Activated CD8-positive, alpha-beta T cell treated with anti-CD3 and anti-CD28 coated beads for 36 hours (primary cell): ENCODE measurements around the gene KDM2A. TPM values are rescaled to one million over a fixed set of nuclear protein-coding genes. Genes with fewer than 3 reads are reported as not detected.

ENCODE experiments used
- ATAC-seq: fragments of 200-7000 bp; cut with Tn5 transposase; one replicate; pipeline ENCODE4 v1.10.0; 2021; ENCODE audit warnings: mild to moderate bottlenecking, moderate library complexity
- CTCF ChIA-PET: fragments of 350-600 bp; sonication (Branson Sonifier 250); formaldehyde crosslinking; loops from one replicate; lab custom pipeline; 2021; ENCODE audit warnings: antibody characterized with exemption; lab: Charles Lee
- POLR2A ChIA-PET: fragments of 350-600 bp; sonication (Branson Sonifier 250); formaldehyde crosslinking; loops from one replicate; lab custom pipeline; 2021; ENCODE audit warnings: antibody characterized with exemption; lab: Charles Lee
- DNase-seq: peaks from one replicate; pipeline ENCODE4 v3.0.0-alpha.2; 2020
- H3K27ac Mint-ChIP-seq: one replicate; pipeline ENCODE4 v1.8.0; 2021; ENCODE audit warnings: mild to moderate bottlenecking, mixed read lengths
- H3K27me3 Mint-ChIP-seq: one replicate; pipeline ENCODE4 v1.8.0; 2021; ENCODE audit warnings: mixed read lengths
- H3K36me3 Mint-ChIP-seq: one replicate; pipeline ENCODE4 v1.8.0; 2021; ENCODE audit warnings: low read depth, mixed read lengths
- H3K4me1 Mint-ChIP-seq: one replicate; pipeline ENCODE4 v1.8.0; 2021; ENCODE audit warnings: low read depth, mixed read lengths
- H3K4me3 Mint-ChIP-seq: one replicate; pipeline ENCODE4 v1.8.0; 2021; ENCODE audit warnings: mild to moderate bottlenecking, moderate library complexity, mixed read lengths
- H3K9me3 Mint-ChIP-seq: one replicate; pipeline ENCODE4 v1.8.0; 2021; ENCODE audit warnings: mixed read lengths
- CTCF ChIP-seq: fragments of 200-600 bp; IDR thresholded peaks from one replicate; pipeline ENCODE4 v1.8.0; 2022; ENCODE audit warnings: antibody characterized with exemption, mild to moderate bottlenecking
- intact Hi-C: fragments of 100-400 bp; cut with micrococcal nuclease; formaldehyde crosslinking; loops from one replicate; pipeline ENCODE4 v1.10.0; 2022
- total RNA-seq, 2 experiments: library from RNA; stranded (reverse); gene quantifications; one replicate each; pipeline ENCODE4 v1.2.3, GENCODE V29; 2021

Gene KDM2A
- total RNA-seq, 2 experiments from 2014 or later, result 79.6 to 88.1 TPM

DNA sequence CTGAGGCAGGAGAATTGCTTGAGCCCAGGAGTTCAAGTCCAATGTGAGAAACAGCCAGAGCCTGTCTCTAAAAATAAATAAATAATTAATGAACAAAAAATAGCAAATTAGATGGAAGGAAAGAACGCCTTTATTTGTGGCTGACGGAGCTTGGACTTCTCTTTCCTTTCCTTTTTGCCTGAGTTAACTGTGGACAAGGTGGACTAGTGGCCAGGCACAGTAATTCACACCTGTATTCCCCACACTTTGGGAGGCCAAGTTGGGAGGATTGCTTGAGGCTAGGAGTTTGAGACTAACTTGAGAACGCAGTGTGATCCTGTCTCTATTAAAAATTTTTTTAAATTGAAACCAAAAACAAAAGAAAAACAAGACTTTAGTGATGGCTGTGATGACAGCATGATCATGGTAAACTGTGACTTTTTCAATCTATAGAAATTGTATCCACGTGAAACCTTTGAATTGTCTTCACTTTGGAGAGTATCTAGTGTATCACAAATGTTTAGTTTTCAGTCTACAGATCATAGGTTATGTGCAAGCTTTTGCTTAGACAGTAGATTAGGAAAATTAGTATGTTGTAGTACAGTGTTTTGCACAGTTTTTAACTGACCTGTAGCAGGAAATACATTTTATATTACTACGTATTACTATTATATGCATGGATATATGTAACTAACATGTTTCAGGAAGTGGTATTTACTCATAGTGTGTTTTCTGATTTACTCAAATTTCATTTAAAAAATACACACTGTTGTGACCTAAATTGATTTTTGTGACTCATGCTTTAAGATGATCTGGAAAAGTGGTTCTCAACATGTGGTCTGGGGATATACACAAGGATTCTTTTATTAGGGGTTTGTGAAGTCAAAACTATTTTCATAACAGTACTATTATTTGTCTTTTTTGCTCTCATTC is 42.1 kb downstream of the KDM2A start:
- DNase-seq, result no peak
- Mint-ChIP-seq H3K27ac (peak overlapping the region; percentile 70), H3K27me3 (no peaks in the 10 kb centered on the region), H3K4me3 (no peak overlapping the region), H3K9me3 (no peaks in the 10 kb centered on the region), H3K4me1 (peaks cover 36% of the 10 kb centered on the region), H3K36me3 (peaks cover 9% of the 10 kb centered on the region)
- no peak for TF ChIP-seq CTCF
- intact Hi-C loops, result no loop called here
- ChIA-PET CTCF (interaction anchor here (1.0 to 1.4 kb wide), 2 partner anchors 66 to 79 kb away, joined by 3 to 6 read pairs; no protein-coding TSS in a partner anchor), POLR2A (no interaction called here)
- peak; percentile 68 for ATAC-seq

GRCh38 chr11:67163006-67163405 is 43.9 kb downstream of the KDM2A start:
- Mint-ChIP-seq H3K36me3 (peaks cover 11% of the 10 kb centered on the region), H3K9me3 (no peaks in the 10 kb centered on the region), H3K4me3 (no peak overlapping the region), H3K27me3 (no peaks in the 10 kb centered on the region), H3K4me1 (peaks cover 41% of the 10 kb centered on the region), H3K27ac (peak overlapping the region; percentile 63)
- intact Hi-C loops, result no loop called here
- ChIA-PET CTCF (no interaction called here), POLR2A (no interaction called here)
- DNase-seq (no peak), ATAC-seq (no peak)
- no peak for TF ChIP-seq CTCF

- peaks cover 37% of the 10 kb centered on the region for H3K4me1 Mint-ChIP-seq
- H3K27me3 Mint-ChIP-seq, result no peaks in the 10 kb centered on the region
- intact Hi-C loops, result loop anchor here (5.0 kb wide), 1 partner anchor 83 kb away; no protein-coding TSS in a partner anchor
- CTCF ChIA-PET, result interaction anchor here (1.0 to 1.8 kb wide), 4 partner anchors 12 to 110 kb away, joined by 3 to 6 read pairs (median 4); no protein-coding TSS in a partner anchor
- TF ChIP-seq CTCF, result no peak
- H3K36me3 Mint-ChIP-seq, result peaks cover 11% of the 10 kb centered on the region
- no peak for ATAC-seq
- POLR2A ChIA-PET, result no interaction called here
- no peak for DNase-seq
- H3K4me3 Mint-ChIP-seq, result no peak overlapping the region
- no peaks in the 10 kb centered on the region for H3K9me3 Mint-ChIP-seq
- peak overlapping the region; percentile 27 for H3K27ac Mint-ChIP-seq
Measured at GRCh38 chr11:67165623-67166022, 46.6 kb downstream of the KDM2A start.

DNA sequence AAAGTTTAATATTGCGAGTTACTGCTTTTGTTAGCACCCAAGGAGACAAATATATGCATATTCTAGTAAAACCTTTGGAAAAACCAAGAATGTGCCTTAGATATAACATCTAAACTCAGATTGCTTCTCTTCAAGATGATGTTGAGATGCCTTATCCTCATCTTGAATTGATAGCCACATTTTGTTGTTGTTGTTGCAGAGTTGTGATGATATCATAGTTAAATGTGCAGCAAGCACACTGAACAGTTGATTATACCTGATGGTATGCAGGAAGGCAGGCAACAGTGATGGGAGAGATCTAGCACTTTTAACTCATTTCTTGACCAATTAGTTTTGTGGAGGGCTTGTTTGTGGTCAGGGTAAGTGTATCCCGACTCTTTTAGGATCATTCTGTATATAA is 48.0 kb downstream of the KDM2A start:
- H3K9me3 Mint-ChIP-seq, result no peaks in the 10 kb centered on the region
- ATAC-seq, result no peak
- DNase-seq, result no peak
- intact Hi-C loops, result loop anchor here (5.0 kb wide), 1 partner anchor 85 kb away; no protein-coding TSS in a partner anchor
- H3K36me3 Mint-ChIP-seq, result peaks cover 13% of the 10 kb centered on the region
- no peak overlapping the region for H3K27ac Mint-ChIP-seq
- no peak for TF ChIP-seq CTCF
- no peak overlapping the region for H3K4me3 Mint-ChIP-seq
- POLR2A ChIA-PET, result interaction anchor here (0.5 kb wide), 1 partner anchor 269 kb away, joined by 3 read pairs; no protein-coding TSS in a partner anchor
- CTCF ChIA-PET, result interaction anchor here (0.7 to 3.3 kb wide), 20 partner anchors 8 to 215 kb away, joined by 3 to 17 read pairs (median 4); no protein-coding TSS in a partner anchor
- no peaks in the 10 kb centered on the region for H3K27me3 Mint-ChIP-seq
- peaks cover 32% of the 10 kb centered on the region for H3K4me1 Mint-ChIP-seq
